Mammary epithelial cell (primary cell): ENCODE measurements around the gene LY6G6D.

Experiments used
- EZH2 ChIP-seq: IDR thresholded peaks from 2 replicates; pipeline ENCODE4 v1.6.1; 2012; ENCODE audit warnings: low read length, inconsistent platforms, borderline replicate concordance
- TF ChIP-seq, protein P1 (sequence below), 2 donors: IDR thresholded peaks in 1 of 2; conservative IDR thresholded peaks in 1 of 2; 2 replicates each; pipeline ENCODE4 v1.5.1; 2011 to 2012; ENCODE audit warnings: inconsistent platforms in 2 of 2, low read length in 2 of 2, mild to moderate bottlenecking in 2 of 2, control low read depth in 1 of 2, low read depth in 1 of 2; ENCODE audit not compliant: insufficient read depth in 1 of 2; ENCODE audit errors: extremely low read depth in 1 of 2

DNA sequence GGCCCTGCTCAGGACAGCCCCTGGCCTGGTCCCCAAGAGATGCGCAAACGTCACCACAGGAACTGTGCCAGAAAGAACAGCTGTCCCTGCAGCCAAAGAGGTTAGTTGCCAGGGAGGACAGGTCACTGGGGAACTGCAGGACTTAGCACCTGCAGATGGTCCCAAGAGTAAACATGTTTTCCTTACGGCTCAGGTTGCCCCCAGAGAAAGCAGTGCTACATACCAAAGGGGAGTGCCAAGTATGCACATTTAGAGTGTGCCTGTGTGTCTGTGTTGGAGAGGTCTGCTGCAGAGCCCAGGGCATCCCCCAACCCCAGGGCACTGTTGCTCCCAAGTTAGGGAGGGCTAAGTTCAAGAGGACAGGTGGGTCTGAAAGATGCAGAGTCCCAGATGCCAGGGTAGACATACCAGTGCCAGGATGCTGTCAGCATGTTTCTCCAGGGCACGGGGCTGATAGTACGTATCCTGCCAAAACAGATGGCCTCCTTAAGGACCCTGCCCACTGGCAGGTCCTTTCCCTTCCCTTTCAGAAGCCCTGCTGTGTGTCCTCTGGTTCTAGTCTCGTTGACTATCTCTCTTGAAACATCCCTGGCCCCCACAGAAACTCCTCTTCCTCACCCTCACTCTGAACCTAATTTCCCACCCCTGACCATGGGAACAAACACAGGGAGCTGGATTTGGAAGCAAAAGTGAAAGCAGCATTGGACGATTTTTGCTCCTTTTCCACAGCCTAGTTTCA lies 13.3 kb upstream of the LY6G6D start:
- TF ChIP-seq, protein P1, sequence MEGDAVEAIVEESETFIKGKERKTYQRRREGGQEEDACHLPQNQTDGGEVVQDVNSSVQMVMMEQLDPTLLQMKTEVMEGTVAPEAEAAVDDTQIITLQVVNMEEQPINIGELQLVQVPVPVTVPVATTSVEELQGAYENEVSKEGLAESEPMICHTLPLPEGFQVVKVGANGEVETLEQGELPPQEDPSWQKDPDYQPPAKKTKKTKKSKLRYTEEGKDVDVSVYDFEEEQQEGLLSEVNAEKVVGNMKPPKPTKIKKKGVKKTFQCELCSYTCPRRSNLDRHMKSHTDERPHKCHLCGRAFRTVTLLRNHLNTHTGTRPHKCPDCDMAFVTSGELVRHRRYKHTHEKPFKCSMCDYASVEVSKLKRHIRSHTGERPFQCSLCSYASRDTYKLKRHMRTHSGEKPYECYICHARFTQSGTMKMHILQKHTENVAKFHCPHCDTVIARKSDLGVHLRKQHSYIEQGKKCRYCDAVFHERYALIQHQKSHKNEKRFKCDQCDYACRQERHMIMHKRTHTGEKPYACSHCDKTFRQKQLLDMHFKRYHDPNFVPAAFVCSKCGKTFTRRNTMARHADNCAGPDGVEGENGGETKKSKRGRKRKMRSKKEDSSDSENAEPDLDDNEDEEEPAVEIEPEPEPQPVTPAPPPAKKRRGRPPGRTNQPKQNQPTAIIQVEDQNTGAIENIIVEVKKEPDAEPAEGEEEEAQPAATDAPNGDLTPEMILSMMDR (conservative IDR thresholded peaks at IDR 0.05 in 1 of 2, IDR thresholded peaks at IDR 0.05 in 1 of 2; ENCODE audit: extremely low read depth in 1 of 2, insufficient read depth in 1 of 2, low read depth in 1 of 2, low read length in 2 of 2): no peak
- no peak for TF ChIP-seq EZH2
